ENCODE data around the gene DNAAF9. TPM values are rescaled to one million over a fixed set of nuclear protein-coding genes. Genes with fewer than 3 reads are reported as not detected.
"Not testable (repeated sequence)": the region's sequence is repeated elsewhere in the genome, so short reads cannot be mapped to it uniquely, and the experiment has no call there.

Gene DNAAF9
- total RNA-seq, 3 donors from 2014 or later (not counting 1 experiment from before 2014, with no cell fraction given): 4.1 to 6.9 (median 4.8) TPM

- peaks cover 0 to 5% of the 10 kb centered on the region in 2 donors for H3K27me3 Mint-ChIP-seq (ENCODE audit: low read depth in 2 of 2)
- H3K4me1 ChIP-seq (ENCODE audit: control insufficient read depth, insufficient read depth, low read length): peaks cover 10% of the 10 kb centered on the region
- no peaks in the 10 kb centered on the region for H3K9me3 Mint-ChIP-seq
- H3K36me3 Mint-ChIP-seq: no peaks in the 10 kb centered on the region
- 81% methylated on average over 4 of the region's 5 CpGs for WGBS (ENCODE audit: insufficient coverage)
- no peaks in the 10 kb centered on the region for H3K9me3 ChIP-seq (ENCODE audit: control insufficient read depth, insufficient read depth, low read length)
- no peak overlapping the region for H3K4me3 Mint-ChIP-seq
- ATAC-seq (no peak), DNase-seq (no peak)
- H3K27ac ChIP-seq (ENCODE audit: low read length): no peak overlapping the region
- no peaks in the 10 kb centered on the region for H3K27me3 ChIP-seq (ENCODE audit: control insufficient read depth, insufficient read depth, low read length)
- H3K4me1 Mint-ChIP-seq: peaks cover 6 to 7% of the 10 kb centered on the region in 2 donors
- no peak overlapping the region for H3K4me3 ChIP-seq (ENCODE audit: low read length)
- intact Hi-C loops (cut with micrococcal nuclease): no loop called here
- TF ChIP-seq CTCF (IDR thresholded peaks at IDR 0.05): no peak
- H3K27ac Mint-ChIP-seq: no peak overlapping the region
- no peaks in the 10 kb centered on the region for H3K36me3 ChIP-seq (ENCODE audit: control insufficient read depth, insufficient read depth, low read length)
Measured at GRCh38 chr20:3423126-3423525, 15.7 kb upstream of the DNAAF9 start.

GRCh38 chr20:3421985-3422384 lies 14.5 kb upstream of the DNAAF9 start:
- Mint-ChIP-seq H3K9me3 (no peaks in the 10 kb centered on the region), H3K27me3 (ENCODE audit: low read depth in 2 of 2) (peaks cover 0 to 5% of the 10 kb centered on the region in 2 donors), H3K27ac (no peak overlapping the region), H3K36me3 (no peaks in the 10 kb centered on the region), H3K4me1 (peaks cover 6 to 7% of the 10 kb centered on the region in 2 donors), H3K4me3 (no peak overlapping the region)
- Histone ChIP-seq H3K27ac (ENCODE audit: low read length) (no peak overlapping the region), H3K27me3 (ENCODE audit: control insufficient read depth, insufficient read depth, low read length) (no peaks in the 10 kb centered on the region), H3K4me3 (ENCODE audit: low read length) (no peak overlapping the region), H3K9me3 (ENCODE audit: control insufficient read depth, insufficient read depth, low read length) (no peaks in the 10 kb centered on the region), H3K4me1 (ENCODE audit: control insufficient read depth, insufficient read depth, low read length) (peaks cover 10% of the 10 kb centered on the region), H3K36me3 (ENCODE audit: control insufficient read depth, insufficient read depth, low read length) (no peaks in the 10 kb centered on the region)
- WGBS (ENCODE audit: insufficient coverage): 99% methylated on average over 5 of the region's 6 CpGs
- ATAC-seq (no peak), DNase-seq (no peak)
- intact Hi-C loops (cut with micrococcal nuclease): no loop called here
- TF ChIP-seq CTCF (IDR thresholded peaks at IDR 0.05): no peak

GRCh38 chr20:3420211-3420707 lies 12.8 kb upstream of the DNAAF9 start:
- Mint-ChIP-seq H3K4me3 (no peak overlapping the region), H3K4me1 (peaks cover 6 to 7% of the 10 kb centered on the region in 2 donors), H3K9me3 (no peaks in the 10 kb centered on the region), H3K36me3 (no peaks in the 10 kb centered on the region), H3K27me3 (ENCODE audit: low read depth in 2 of 2) (peaks cover 0 to 8% of the 10 kb centered on the region in 2 donors), H3K27ac (peak overlapping the region; percentile 27 to 57)
- TF ChIP-seq CTCF (IDR thresholded peaks at IDR 0.05): no peak
- Histone ChIP-seq H3K4me1 (ENCODE audit: control insufficient read depth, insufficient read depth, low read length) (peaks cover 10% of the 10 kb centered on the region), H3K36me3 (ENCODE audit: control insufficient read depth, insufficient read depth, low read length) (no peaks in the 10 kb centered on the region), H3K27me3 (ENCODE audit: control insufficient read depth, insufficient read depth, low read length) (no peaks in the 10 kb centered on the region), H3K9me3 (ENCODE audit: control insufficient read depth, insufficient read depth, low read length) (no peaks in the 10 kb centered on the region), H3K27ac (ENCODE audit: low read length) (no peak overlapping the region), H3K4me3 (ENCODE audit: low read length) (no peak overlapping the region)
- DNase-seq (peak in 1 of 2 donors; percentile 57), ATAC-seq (peak; percentile 76 to 88 (median 82))
- WGBS (ENCODE audit: insufficient coverage): 46% methylated on average over 2 of the region's 3 CpGs
- intact Hi-C loops (cut with micrococcal nuclease): no loop called here

- H3K27ac ChIP-seq (ENCODE audit: low read length); H3K27ac Mint-ChIP-seq; H3K4me3 Mint-ChIP-seq; H3K36me3 ChIP-seq (ENCODE audit: control insufficient read depth, insufficient read depth, low read length); H3K27me3 Mint-ChIP-seq (ENCODE audit: low read depth in 2 of 2); H3K36me3 Mint-ChIP-seq; H3K4me3 ChIP-seq (ENCODE audit: low read length); DNase-seq; ATAC-seq; H3K4me1 Mint-ChIP-seq; intact Hi-C loops (cut with micrococcal nuclease); H3K9me3 Mint-ChIP-seq; H3K27me3 ChIP-seq (ENCODE audit: control insufficient read depth, insufficient read depth, low read length); H3K9me3 ChIP-seq (ENCODE audit: control insufficient read depth, insufficient read depth, low read length): not testable (repeated sequence)
- no CpG with 5 or more reads among the region's 1 CpG for WGBS (ENCODE audit: insufficient coverage)
- H3K4me1 ChIP-seq (ENCODE audit: control insufficient read depth, insufficient read depth, low read length): peaks cover 10% of the 10 kb centered on the region
Measured at GRCh38 chr20:3418161-3418560, 10.7 kb upstream of the DNAAF9 start.
